GM12878 (cell line): ENCODE results near the gene VEGFB. TPM values are rescaled to one million over a fixed set of nuclear protein-coding genes. Genes with fewer than 3 reads are reported as not detected.

Source experiments
- ATAC-seq: fragments of 200-7000 bp; cut with Tn5 transposase; 3 replicates; pipeline ENCODE4 v1.9.1; 2020; ENCODE audit warnings: mild to moderate bottlenecking, moderate library complexity
- BruUV-seq: library from RNA; stranded (reverse); fragments of 400-500 nt; replicated peaks from 2 replicates; lab custom pipeline; 2021; lab: Mats Ljungman, UMichigan
- CTCF ChIA-PET: fragments of 300-600 bp; sonication (Branson Sonifier 250); formaldehyde crosslinking; extraction: SDS; loops from one replicate; lab custom pipeline; 2021; ENCODE audit warnings: inconsistent platforms; lab: Yijun Ruan, JAX
- POLR2A ChIA-PET: fragments of 350-600 bp; formaldehyde crosslinking; extraction: SDS; loops from one replicate; lab custom pipeline; 2021; ENCODE audit warnings: inconsistent platforms; lab: Charles Lee
- RAD21 ChIA-PET: fragments of 300-600 bp; sonication (Branson Sonifier 250); formaldehyde crosslinking; loops from one replicate; lab custom pipeline; 2023; ENCODE audit warnings: antibody characterized with exemption; ENCODE audit not compliant: unreplicated experiment; lab: Charles Lee
- SMC1A ChIA-PET: fragments of 300-600 bp; sonication (Branson Sonifier 250); formaldehyde crosslinking; loops from one replicate; lab custom pipeline; 2023; ENCODE audit not compliant: unreplicated experiment, uncharacterized antibody; lab: Charles Lee
- DNase-seq: peaks from one replicate; pipeline ENCODE4 v3.0.0-alpha.2; 2011; ENCODE audit warnings: low read depth, low spot score
- FAIRE-seq: peaks from 3 replicates; lab custom pipeline; 2011; peaks lifted over from hg19 to GRCh38; lab: Jason Lieb, UNC
- H2AFZ ChIP-seq: 2 replicates; pipeline ENCODE4 v1.6.0; 2011; ENCODE audit warnings: low read depth, low read length, control low read depth; ENCODE audit not compliant: control insufficient read depth
- H3K27ac ChIP-seq: 2 replicates; pipeline ENCODE4 v1.5.1; 2011; ENCODE audit warnings: control low read depth; ENCODE audit not compliant: control insufficient read depth, insufficient read depth
- H3K27me3 ChIP-seq, 2 experiments: replicated peaks in 1 of 2; 2 replicates each; pipeline versions ENCODE4 v1.6.0 to v1.6.1; 2011; ENCODE audit warnings: low read length in 1 of 2; ENCODE audit not compliant: control insufficient read depth in 2 of 2, insufficient read depth in 2 of 2
- H3K36me3 ChIP-seq, 2 experiments: 2 replicates each; pipeline ENCODE4 v1.5.1; 2011; ENCODE audit warnings: low read length in 1 of 2; ENCODE audit not compliant: control insufficient read depth in 2 of 2, insufficient read depth in 2 of 2
- H3K4me1 ChIP-seq: 2 replicates; pipeline ENCODE4 v1.6.1; 2011; ENCODE audit warnings: mild to moderate bottlenecking, low read length, moderate library complexity, mixed read lengths; ENCODE audit not compliant: control insufficient read depth, insufficient read depth
- H3K4me2 ChIP-seq: 2 replicates; pipeline ENCODE4 v1.6.0; 2011; ENCODE audit warnings: control low read depth; ENCODE audit not compliant: control insufficient read depth, insufficient read depth
- H3K4me3 ChIP-seq: fragments of 200-600 bp; sonication (generic); 2 replicates; pipeline ENCODE4 v1.5.1; 2016
- H3K79me2 ChIP-seq: 2 replicates; pipeline ENCODE4 v1.6.0; 2011; ENCODE audit warnings: low read length; ENCODE audit not compliant: control insufficient read depth, insufficient read depth
- H3K9ac ChIP-seq: 2 replicates; pipeline ENCODE4 v1.8.0; 2011; ENCODE audit warnings: low read length, control low read depth, mixed read lengths; ENCODE audit not compliant: control insufficient read depth, insufficient read depth
- H3K9me3 ChIP-seq: replicated peaks from 3 replicates; pipeline ENCODE4 v1.5.1; 2011; ENCODE audit warnings: mild to moderate bottlenecking, low read length; ENCODE audit not compliant: control insufficient read depth, insufficient read depth
- H4K20me1 ChIP-seq: 2 replicates; pipeline ENCODE4 v1.6.0; 2011; ENCODE audit not compliant: control insufficient read depth, insufficient read depth
- BRCA1 ChIP-seq: IDR thresholded peaks from 2 replicates; pipeline ENCODE4 v1.6.1; 2011; ENCODE audit warnings: low read depth, low read length, improper control_type of control experiment
- CBX5 ChIP-seq: sonication (generic); IDR thresholded peaks from 2 replicates; pipeline ENCODE4 v1.6.1; 2016; ENCODE audit warnings: low read depth, moderate library complexity, mild to moderate bottlenecking, inconsistent platforms
- CEBPB ChIP-seq, 2 experiments: fragments of 150-350 bp in 1 of 2; IDR thresholded peaks; 2 replicates each; pipeline ENCODE4 v1.6.1; 2012 to 2014; ENCODE audit warnings: low read depth in 2 of 2, low read length in 2 of 2, borderline replicate concordance in 1 of 2, inconsistent platforms in 1 of 2
- GABPA ChIP-seq: IDR thresholded peaks from 2 replicates; pipeline ENCODE4 v1.6.1; 2014; ENCODE audit warnings: antibody characterized with exemption, low read depth, mild to moderate bottlenecking, inconsistent platforms
- HDAC2 ChIP-seq: fragments of 200-600 bp; sonication (generic); IDR thresholded peaks from 2 replicates; pipeline ENCODE4 v1.6.1; 2017
- HDGF ChIP-seq: fragments of 450-650 bp; IDR thresholded peaks from 2 replicates; pipeline ENCODE4 v1.6.1; 2016; ENCODE audit warnings: antibody characterized with exemption
- IRF4 ChIP-seq: IDR thresholded peaks from 2 replicates; pipeline ENCODE4 v1.6.1; 2011; ENCODE audit warnings: low read depth, low read length
- KDM1A ChIP-seq: fragments of 200-600 bp; sonication (generic); IDR thresholded peaks from 2 replicates; pipeline ENCODE4 v1.6.1; 2016; ENCODE audit warnings: borderline replicate concordance
- LARP7 ChIP-seq: fragments of 450-650 bp; IDR thresholded peaks from 2 replicates; pipeline ENCODE4 v1.6.1; 2017; ENCODE audit warnings: mild to moderate bottlenecking
- NBN ChIP-seq: fragments of 450-650 bp; IDR thresholded peaks from 2 replicates; pipeline ENCODE4 v1.6.1; 2016
- PAX5 ChIP-seq: IDR thresholded peaks from 2 replicates; pipeline ENCODE4 v1.6.1; 2011; ENCODE audit warnings: low read depth, low read length, borderline replicate concordance
- POLR2AphosphoS2 ChIP-seq: IDR thresholded peaks from 2 replicates; pipeline ENCODE4 v1.6.1; 2011; ENCODE audit warnings: low read depth, mild to moderate bottlenecking, low read length, improper control_type of control experiment, moderate library complexity
- RAD21 ChIP-seq: IDR thresholded peaks from 2 replicates; pipeline ENCODE4 v1.6.1; 2011; ENCODE audit warnings: mild to moderate bottlenecking, low read depth, low read length, moderate library complexity; ENCODE audit not compliant: insufficient read depth
- RUNX3 ChIP-seq: IDR thresholded peaks from 2 replicates; pipeline ENCODE4 v1.6.1; 2012; ENCODE audit warnings: low read length, inconsistent platforms
- SMAD1 ChIP-seq: fragments of 450-650 bp; IDR thresholded peaks from 2 replicates; pipeline ENCODE4 v1.6.1; 2018; ENCODE audit warnings: mild to moderate bottlenecking, low read depth; ENCODE audit not compliant: partially characterized antibody
- SMARCA5 ChIP-seq: fragments of 450-650 bp; IDR thresholded peaks from 2 replicates; pipeline ENCODE4 v1.6.1; 2017; ENCODE audit warnings: mild to moderate bottlenecking
- SMC3 ChIP-seq: IDR thresholded peaks from 2 replicates; pipeline ENCODE4 v1.6.1; 2011; ENCODE audit warnings: low read length, improper control_type of control experiment, borderline replicate concordance
- SREBF2 ChIP-seq: IDR thresholded peaks from 2 replicates; pipeline ENCODE4 v1.6.1; 2012; ENCODE audit warnings: mild to moderate bottlenecking, low read length
- SUZ12 ChIP-seq: fragments of 200-600 bp; sonication (generic); IDR thresholded peaks from one replicate; pipeline ENCODE4 v1.6.1; 2018; ENCODE audit warnings: antibody characterized with exemption, mild to moderate bottlenecking; ENCODE audit not compliant: unreplicated experiment
- ZNF217 ChIP-seq: fragments of 450-650 bp; IDR thresholded peaks from 2 replicates; pipeline ENCODE4 v1.6.1; 2017; ENCODE audit warnings: antibody characterized with exemption, mild to moderate bottlenecking
- ZNF24 ChIP-seq: fragments of 450-650 bp; IDR thresholded peaks from 2 replicates; pipeline ENCODE4 v1.6.1; 2017; ENCODE audit warnings: antibody characterized with exemption, mild to moderate bottlenecking
- ZSCAN29 ChIP-seq: fragments of 450-650 bp; IDR thresholded peaks from 2 replicates; pipeline ENCODE4 v1.6.1; 2017; ENCODE audit warnings: mild to moderate bottlenecking, moderate library complexity
- WGBS: methylation state at CpG from one replicate; pipeline ENCODE4 v1.1.6; 2016; ENCODE audit warnings: low lambda C conversion rate; ENCODE audit not compliant: insufficient replicate concordance, insufficient coverage; ENCODE audit errors: missing lambda C conversion rate; 5-methylcytosine and 5-hydroxymethylcytosine counted together
- in situ Hi-C: fragments of 300-500 bp; cut with MboI; formaldehyde crosslinking; loops from 9 replicates; pipeline ENCODE4 v1.14.3; 2018; ENCODE audit warnings: mixed read lengths
- intact Hi-C: fragments of 100-400 bp; cut with micrococcal nuclease; formaldehyde crosslinking; loops from one replicate; pipeline ENCODE4 v1.14.2; 2022; ENCODE audit not compliant: unreplicated experiment
- polyA plus RNA-seq, 11 experiments: library from polyadenylated mRNA; depleted of rRNA in 4 of 11; unstranded in 6 of 11; stranded (reverse) in 5 of 11; fragments of >200 nt; fragmentation: Nextera tagmentation in 4 of 11; fragmentation: Illumina TruSeq in 1 of 11; extraction: Ambion mirVana in 4 of 11; extraction: Trizol in 1 of 11; gene quantifications; 1 replicate in 1 of 11; 2 replicates in 10 of 11; pipeline versions ENCODE4 v1.2.1 to v1.2.3, GENCODE V29; 2011 to 2016; ENCODE audit warnings: inconsistent platforms in 2 of 11, missing spikeins in 2 of 11, low read depth in 1 of 11
- total RNA-seq, 4 experiments: library from RNA; depleted of rRNA in 3 of 4; stranded (reverse); fragments of >200 nt in 3 of 4; fragmentation: Illumina TruSeq in 1 of 4; extraction: Trizol in 1 of 4; gene quantifications; 2 replicates each; pipeline versions ENCODE4 v1.2.1 to v1.2.3, GENCODE V29; 2013 to 2021
- TF ChIP-seq, protein P1 (sequence below), 3 experiments: IDR thresholded peaks in 2 of 3; conservative IDR thresholded peaks in 1 of 3; 2 replicates each; pipeline ENCODE4 v1.5.1; 2011; ENCODE audit warnings: low read depth in 3 of 3, low read length in 3 of 3, mild to moderate bottlenecking in 3 of 3, control low read depth in 2 of 3, moderate library complexity in 2 of 3, inconsistent platforms in 1 of 3, mixed read lengths in 1 of 3; ENCODE audit not compliant: control insufficient read depth in 2 of 3, insufficient read depth in 1 of 3; ENCODE audit errors: extremely low read depth in 1 of 3
- TF ChIP-seq, protein P2 (sequence below): IDR thresholded peaks from 2 replicates; pipeline ENCODE4 v1.6.1; 2011; ENCODE audit warnings: low read depth, mild to moderate bottlenecking, low read length, moderate library complexity, borderline replicate concordance; ENCODE audit errors: extremely low read depth

VEGFB gene
- total and polyA plus RNA-seq, 10 of the 15 experiments (the other 5 are each of a cell fraction or from before 2014, with no cell fraction given) = 7.0 to 75.8 (median 20.3) TPM

DNA sequence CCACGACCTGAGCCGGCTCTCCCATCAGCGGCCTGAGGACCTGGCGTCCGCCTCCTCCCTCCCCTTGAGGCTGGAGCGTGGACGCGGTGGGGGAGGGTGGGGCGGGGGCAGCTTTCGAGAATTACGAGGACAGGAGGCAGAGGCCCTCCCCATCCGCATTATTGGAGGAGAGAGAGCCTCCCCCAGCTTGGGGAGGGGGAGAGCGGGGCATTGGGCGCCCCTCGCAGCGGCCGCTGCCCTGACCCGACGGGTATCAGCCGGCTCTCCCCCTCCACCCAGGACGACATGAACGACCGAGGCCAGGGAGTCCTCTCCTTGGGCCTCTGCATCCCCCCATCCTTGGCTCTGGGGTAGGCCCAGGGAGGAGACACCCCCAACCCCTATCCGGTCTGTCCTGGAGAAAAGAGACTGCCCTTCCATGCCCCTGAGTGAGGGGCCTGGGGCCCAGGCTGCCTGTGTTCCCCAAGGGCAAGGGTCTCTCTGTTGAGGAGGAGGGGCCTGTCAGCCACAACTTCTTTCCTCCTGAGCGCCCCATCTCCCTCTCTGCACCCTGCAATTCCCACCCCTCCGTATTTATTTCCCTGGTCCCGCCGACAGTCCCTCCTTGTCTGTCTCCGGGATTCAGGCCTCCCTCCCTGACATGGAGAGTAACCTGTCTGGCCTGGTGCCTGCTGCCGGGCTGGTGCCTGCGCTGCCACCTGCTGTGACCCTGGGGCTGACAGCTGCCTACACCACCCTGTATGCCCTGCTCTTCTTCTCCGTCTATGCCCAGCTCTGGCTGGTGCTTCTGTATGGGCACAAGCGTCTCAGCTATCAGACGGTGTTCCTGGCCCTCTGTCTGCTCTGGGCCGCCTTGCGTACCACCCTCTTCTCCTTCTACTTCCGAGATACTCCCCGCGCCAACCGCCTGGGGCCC is 51.8 kb downstream of the VEGFB start:
- no TSS peak for BruUV-seq
- H3K36me3 ChIP-seq = peaks cover 0 to 2% of the 10 kb centered on the region in 2 experiments; a peak in 2 of 4 replicates
- peaks cover 7% of the 10 kb centered on the region for H3K4me1 ChIP-seq
- DNase-seq = no peak
- ChIA-PET CTCF (interaction anchor here (0.7 to 5.5 kb wide), 5 partner anchors 15 to 81 kb away, joined by 3 to 46 read pairs (median 5); partner anchors contain the start of genes CATSPERZ, ESRRA, PRDX5 and TRMT112), SMC1A (interaction anchor here (1.1 to 3.5 kb wide), 5 partner anchors 14 to 80 kb away, joined by 3 to 16 read pairs (median 5); partner anchors contain the start of genes CATSPERZ, PRDX5 and TRMT112), POLR2A (interaction anchor here (1.8 to 6.2 kb wide), 3 partner anchors 15 to 40 kb away, joined by 6 to 92 read pairs (median 10); partner anchors contain the start of genes PRDX5 and TRMT112), RAD21 (interaction anchor here (1.7 to 2.7 kb wide), 4 partner anchors 15 to 80 kb away, joined by 7 to 10 read pairs (median 10); partner anchors contain the start of gene FERMT3)
- no peak overlapping the region; the same call in 1 of the 2 replicates for H3K27ac ChIP-seq
- peak overlapping the region; percentile 67 for H3K9ac ChIP-seq
- intact Hi-C loops (loop anchor here (1.0 kb wide), 1 partner anchor 16 kb away; no protein-coding TSS in a partner anchor), in situ Hi-C loops (no loop called here)
- no peaks in the 10 kb centered on the region for H4K20me1 ChIP-seq
- H3K79me2 ChIP-seq = peaks cover 15% of the 10 kb centered on the region
- no peak for TF ChIP-seq BRCA1
- no peak for TF ChIP-seq RAD21
- TF ChIP-seq ZSCAN29 = no peak
- TF ChIP-seq, protein P1, sequence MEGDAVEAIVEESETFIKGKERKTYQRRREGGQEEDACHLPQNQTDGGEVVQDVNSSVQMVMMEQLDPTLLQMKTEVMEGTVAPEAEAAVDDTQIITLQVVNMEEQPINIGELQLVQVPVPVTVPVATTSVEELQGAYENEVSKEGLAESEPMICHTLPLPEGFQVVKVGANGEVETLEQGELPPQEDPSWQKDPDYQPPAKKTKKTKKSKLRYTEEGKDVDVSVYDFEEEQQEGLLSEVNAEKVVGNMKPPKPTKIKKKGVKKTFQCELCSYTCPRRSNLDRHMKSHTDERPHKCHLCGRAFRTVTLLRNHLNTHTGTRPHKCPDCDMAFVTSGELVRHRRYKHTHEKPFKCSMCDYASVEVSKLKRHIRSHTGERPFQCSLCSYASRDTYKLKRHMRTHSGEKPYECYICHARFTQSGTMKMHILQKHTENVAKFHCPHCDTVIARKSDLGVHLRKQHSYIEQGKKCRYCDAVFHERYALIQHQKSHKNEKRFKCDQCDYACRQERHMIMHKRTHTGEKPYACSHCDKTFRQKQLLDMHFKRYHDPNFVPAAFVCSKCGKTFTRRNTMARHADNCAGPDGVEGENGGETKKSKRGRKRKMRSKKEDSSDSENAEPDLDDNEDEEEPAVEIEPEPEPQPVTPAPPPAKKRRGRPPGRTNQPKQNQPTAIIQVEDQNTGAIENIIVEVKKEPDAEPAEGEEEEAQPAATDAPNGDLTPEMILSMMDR (IDR thresholded peaks at IDR 0.05 in 2 of 3, conservative IDR thresholded peaks at IDR 0.05 in 1 of 3; ENCODE audit: control insufficient read depth in 2 of 3, extremely low read depth in 1 of 3, insufficient read depth in 1 of 3, low read depth in 3 of 3, low read length in 3 of 3) = peak; percentile 26 to 39 (median 34); a peak in 4 of 6 replicates
- no peak for TF ChIP-seq LARP7
- no peak for TF ChIP-seq SREBF2
- peak; percentile 10; the same call in 1 of the 2 replicates for TF ChIP-seq SMC3
- TF ChIP-seq HDGF = 0 out of 2 replicates have a peak, but pooled peaks have one; percentile 27
- no peak for TF ChIP-seq ZNF217
- TF ChIP-seq NBN = no peak
- no peak for TF ChIP-seq IRF4
- TF ChIP-seq, protein P2, sequence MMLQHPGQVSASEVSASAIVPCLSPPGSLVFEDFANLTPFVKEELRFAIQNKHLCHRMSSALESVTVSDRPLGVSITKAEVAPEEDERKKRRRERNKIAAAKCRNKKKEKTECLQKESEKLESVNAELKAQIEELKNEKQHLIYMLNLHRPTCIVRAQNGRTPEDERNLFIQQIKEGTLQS = no peak
- TF ChIP-seq RUNX3 = no peak
- no peak for TF ChIP-seq PAX5
- TF ChIP-seq SUZ12 = no peak
- no peak for TF ChIP-seq SMAD1
- TF ChIP-seq POLR2AphosphoS2 = no peak
- no peak for TF ChIP-seq HDAC2
- TF ChIP-seq CEBPB (IDR thresholded peaks at IDR 0.05; ENCODE audit: borderline replicate concordance in 1 of 2, low read depth in 2 of 2, low read length in 2 of 2) = no peak
- TF ChIP-seq KDM1A = no peak
- no peak for TF ChIP-seq ZNF24
- TF ChIP-seq CBX5 = no peak
- TF ChIP-seq GABPA = no peak
- no peak for TF ChIP-seq SMARCA5
- TF ChIP-seq, all 136 proteins: peak for 3
- Histone ChIP-seq H3K9me3 (no peaks in the 10 kb centered on the region), H2AFZ (peak overlapping the region; percentile 30; the same call in 1 of the 2 replicates), H3K4me3 (peak overlapping the region; percentile 86), H3K27me3 (no peaks in the 10 kb centered on the region; a peak in 2 of 4 replicates), H3K4me2 (peak overlapping the region; percentile 99)
- WGBS = 28% methylated on average over 33 of the region's 40 CpGs
- ATAC-seq = peak; percentile 31
- FAIRE-seq = peak; percentile 66
